D721Med (cell line): ENCODE data around the gene SAFB.

ENCODE experiments used
- DNase-seq: peaks from one replicate; pipeline ENCODE4 v3.0.0; 2011; ENCODE audit warnings: low spot score; ENCODE audit not compliant: insufficient read length
- FAIRE-seq: peaks from 2 replicates; lab custom pipeline; 2011; peaks lifted over from hg19 to GRCh38; lab: Jason Lieb, UNC
- TF ChIP-seq, protein P1 (sequence below): IDR thresholded peaks from 2 replicates; pipeline ENCODE4 v1.5.1; 2012; ENCODE audit warnings: mild to moderate bottlenecking, control low read depth; ENCODE audit not compliant: insufficient read depth; ENCODE audit errors: missing control alignments

The SAFB gene

DNA sequence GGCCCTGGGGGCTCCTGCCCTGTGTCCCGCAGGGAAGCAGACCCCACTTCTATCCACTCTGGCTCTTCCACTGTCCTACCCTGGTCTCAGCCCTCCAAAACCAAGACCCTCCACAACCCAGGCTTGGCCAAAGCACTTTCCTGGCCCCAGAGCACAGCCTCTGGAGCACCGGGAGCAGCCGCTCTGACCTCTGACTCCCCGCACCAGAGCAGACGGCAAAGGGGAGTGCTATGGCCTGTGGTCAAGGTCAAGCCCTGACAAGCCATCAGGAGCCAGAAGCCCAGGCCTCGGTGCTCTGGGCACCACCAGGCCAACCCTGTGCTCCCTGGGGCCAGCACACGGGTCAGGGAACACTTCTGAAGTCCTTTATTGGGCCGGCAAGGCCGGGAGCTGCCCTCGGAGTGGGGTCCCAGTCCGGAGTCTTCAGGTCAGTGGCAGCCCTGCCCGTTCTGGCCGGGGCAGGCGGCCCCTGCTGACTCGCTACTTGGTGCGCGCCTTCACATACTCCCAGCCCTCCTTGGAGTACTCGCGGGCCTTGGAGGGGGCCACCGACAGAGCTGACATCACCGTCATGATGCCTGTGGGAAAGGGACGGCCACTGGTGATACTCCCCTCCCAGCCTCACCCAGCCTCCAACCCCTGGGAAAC, 55.3 kb downstream of the SAFB start:
- no peak for DNase-seq
- no peak for FAIRE-seq
- TF ChIP-seq, protein P1, sequence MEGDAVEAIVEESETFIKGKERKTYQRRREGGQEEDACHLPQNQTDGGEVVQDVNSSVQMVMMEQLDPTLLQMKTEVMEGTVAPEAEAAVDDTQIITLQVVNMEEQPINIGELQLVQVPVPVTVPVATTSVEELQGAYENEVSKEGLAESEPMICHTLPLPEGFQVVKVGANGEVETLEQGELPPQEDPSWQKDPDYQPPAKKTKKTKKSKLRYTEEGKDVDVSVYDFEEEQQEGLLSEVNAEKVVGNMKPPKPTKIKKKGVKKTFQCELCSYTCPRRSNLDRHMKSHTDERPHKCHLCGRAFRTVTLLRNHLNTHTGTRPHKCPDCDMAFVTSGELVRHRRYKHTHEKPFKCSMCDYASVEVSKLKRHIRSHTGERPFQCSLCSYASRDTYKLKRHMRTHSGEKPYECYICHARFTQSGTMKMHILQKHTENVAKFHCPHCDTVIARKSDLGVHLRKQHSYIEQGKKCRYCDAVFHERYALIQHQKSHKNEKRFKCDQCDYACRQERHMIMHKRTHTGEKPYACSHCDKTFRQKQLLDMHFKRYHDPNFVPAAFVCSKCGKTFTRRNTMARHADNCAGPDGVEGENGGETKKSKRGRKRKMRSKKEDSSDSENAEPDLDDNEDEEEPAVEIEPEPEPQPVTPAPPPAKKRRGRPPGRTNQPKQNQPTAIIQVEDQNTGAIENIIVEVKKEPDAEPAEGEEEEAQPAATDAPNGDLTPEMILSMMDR: no peak

DNA sequence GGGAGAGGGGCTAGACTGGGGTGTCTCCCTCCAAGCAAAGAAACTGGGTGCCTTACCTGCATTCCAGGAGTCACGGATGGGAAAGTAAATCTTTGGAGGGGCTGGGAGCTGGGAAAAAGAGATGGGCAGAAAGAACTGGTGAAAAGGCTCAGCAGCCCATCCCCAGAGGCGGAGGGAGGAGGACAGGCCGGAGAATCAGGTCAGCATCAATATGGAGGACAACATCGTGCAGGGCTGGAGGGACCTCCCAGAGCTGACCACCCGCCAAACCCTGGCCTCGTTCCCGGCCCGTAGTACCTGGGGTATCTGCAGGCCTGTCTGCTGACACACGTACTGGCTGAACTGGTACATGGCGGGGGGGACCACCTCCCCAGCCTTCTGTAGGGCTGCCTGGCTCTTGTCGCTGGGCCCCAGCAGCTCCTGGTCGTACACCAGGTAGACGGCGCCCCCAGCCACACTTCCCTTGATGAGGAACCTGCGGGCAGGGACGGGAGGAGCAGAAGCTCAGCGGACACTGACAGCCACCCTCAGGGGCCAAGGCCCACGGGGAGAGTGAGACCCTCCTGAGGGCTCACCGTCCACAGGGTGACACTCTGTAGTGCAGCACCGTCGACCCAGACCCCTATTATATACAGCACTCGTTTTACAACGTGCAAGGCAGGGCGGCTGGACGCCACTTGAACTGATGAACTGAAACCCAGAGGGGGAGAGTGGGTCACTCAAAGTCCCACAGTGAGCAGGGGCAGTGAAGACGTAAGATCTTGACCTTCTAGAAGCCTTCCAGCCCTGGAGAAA, 56.6 kb downstream of the SAFB start:
- TF ChIP-seq, protein P1: no peak

DNA sequence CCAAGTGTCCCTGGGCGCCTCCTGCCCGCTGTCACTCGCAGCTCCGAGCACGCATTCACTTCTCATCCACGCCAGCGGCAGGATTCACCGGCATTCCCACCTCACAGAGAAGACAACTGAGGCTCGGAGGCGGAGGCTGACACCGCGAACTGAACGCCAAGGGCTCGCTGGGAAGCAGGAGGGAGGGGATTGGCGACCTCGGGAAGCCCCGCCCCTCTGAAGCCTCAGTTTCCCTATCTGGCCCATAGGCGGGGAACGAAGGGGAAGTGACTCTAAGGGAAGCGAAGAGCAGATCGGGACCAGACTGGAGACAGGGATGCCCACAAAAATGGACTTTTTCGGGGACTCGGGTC, 57.2 kb downstream of the SAFB start:
- DNase-seq: no peak
- FAIRE-seq: no peak
- TF ChIP-seq, protein P1: no peak

More for the DNA sequence above, 56.6 kb downstream of the SAFB start:
- DNase-seq (no peak), FAIRE-seq (no peak)

DNA sequence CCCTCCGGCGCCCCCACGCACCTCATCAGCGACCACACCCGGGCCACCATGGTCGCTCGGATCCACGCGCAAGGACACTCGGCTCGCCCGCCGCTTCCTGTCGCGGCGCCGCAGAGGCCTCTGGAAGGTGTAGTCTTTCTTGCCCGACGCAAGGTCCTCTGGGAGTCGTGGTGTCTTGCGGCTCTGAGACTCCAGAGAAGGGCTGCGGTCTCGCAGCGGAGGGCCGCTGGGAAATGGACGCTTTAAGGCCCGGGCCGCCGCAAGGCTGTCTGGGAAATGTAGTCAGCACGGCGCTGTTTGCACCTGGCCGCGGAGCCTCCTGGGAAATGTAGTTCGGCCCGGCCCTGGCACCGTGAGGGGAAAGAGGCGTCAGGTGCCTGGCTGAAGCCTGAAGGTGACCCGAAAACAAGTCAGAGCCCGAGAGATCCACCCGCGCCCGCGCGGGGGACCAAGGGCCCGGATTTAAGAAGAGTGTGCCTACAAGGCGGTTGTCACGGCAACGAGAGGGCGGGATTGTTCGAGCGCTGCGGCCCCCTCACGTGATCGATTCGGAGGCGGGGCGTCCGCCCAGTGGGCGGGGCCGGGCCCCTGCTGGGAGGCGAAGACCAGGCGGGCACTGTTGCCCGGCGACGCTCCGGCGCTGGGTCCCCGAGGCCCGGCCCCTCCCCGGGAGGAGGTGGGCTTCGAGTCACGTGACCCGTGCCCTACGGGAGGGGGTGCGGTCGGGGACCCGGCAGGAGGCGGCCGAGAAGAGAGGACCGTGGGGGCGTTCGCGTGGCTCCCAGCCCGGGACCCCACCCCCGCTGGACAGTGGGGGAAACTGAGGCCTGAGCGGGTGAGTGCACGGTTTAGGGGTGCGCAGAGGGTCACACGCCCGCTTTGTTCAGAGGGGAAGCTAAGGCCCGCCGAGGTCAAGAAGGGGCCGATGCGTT, 57.8 kb downstream of the SAFB start, which contains the start of the genes HSD11B1L and MICOS13:
Gene HSD11B1L, plus strand, starts transcription at position 591 of the 932 bp plus-strand sequence. CDS start 3,806 bp downstream, outside the sequence.
Gene MICOS13, minus strand, starts transcription at position 80 of the 932 bp plus-strand sequence. Its CDS starts 30 bp downstream, at position 50.
- TF ChIP-seq, protein P1: no peak
- DNase-seq (peak; percentile 87), FAIRE-seq (no peak)

DNA sequence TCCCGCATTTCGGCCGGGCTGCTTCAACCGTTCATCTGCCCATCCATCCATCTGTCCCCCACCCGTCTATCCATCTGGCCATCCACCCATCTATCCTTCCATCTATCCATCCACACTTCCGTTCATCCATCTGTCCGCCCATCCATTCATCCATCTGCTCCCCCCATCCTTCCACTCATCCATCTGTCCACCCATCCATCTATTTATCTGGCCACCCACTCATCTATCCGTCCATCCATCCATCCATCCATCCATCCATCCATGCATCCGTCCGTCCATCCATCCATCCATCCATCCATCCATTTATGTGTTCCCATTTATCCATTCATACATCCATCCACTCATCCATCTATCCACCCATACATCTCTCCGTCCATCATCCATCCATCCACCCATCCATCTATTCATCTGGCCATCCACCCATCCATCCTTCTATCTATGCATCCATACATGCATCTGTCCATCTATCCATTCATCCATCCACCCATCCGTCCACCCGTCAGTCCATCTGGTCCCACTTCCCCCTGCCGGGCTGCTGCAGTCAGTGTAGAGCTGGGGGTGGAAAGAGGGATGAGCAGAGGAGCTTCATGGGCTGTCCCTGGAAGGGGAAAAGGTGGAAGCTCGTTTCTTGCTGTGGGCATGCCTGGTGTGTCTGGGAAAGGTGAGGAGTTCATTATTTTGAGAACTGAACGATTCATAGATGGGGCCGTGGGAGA, 58.7 kb downstream of the SAFB start:
- no peak for FAIRE-seq
- TF ChIP-seq, protein P1: no peak

DNA sequence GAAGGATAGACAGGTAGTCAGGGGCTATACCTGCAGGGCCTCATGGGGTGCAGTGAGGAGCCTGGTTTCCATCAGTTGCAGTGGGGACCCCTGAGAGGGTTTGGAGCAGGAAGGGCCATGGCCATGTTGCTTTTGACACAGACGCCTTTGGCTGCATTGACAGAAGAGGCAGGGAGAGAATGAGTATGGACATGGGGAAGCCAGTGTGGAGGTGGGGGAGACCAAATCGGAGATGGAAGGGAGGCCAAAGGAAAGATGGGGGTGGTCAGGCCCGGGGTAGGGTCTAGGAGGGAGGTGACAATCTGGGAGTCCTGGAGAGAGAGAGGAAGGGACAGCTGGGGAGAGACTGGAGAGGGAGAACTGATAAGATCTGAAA, 59.2 kb downstream of the SAFB start:
- TF ChIP-seq, protein P1: no peak

More for the DNA sequence above, 58.7 kb downstream of the SAFB start:
- DNase-seq: no peak

More for the DNA sequence above, 59.2 kb downstream of the SAFB start:
- FAIRE-seq (no peak), DNase-seq (no peak)
